Skeletal muscle tissue (tissue), 4 donors: ENCODE results near the gene ABCA6. TPM values are rescaled to one million over a fixed set of nuclear protein-coding genes. Genes with fewer than 3 reads are reported as not detected.

ENCODE experiments used
- H3K27ac ChIP-seq: one replicate; pipeline ENCODE4 v1.7.0; 2013; ENCODE audit warnings: mild to moderate bottlenecking, low read depth, low read length, inconsistent platforms
- H3K27me3 ChIP-seq, 3 donors: one replicate each; pipeline ENCODE4 v1.7.0; 2013; ENCODE audit warnings: low read length in 3 of 3; ENCODE audit not compliant: control insufficient read depth in 3 of 3, insufficient read depth in 3 of 3
- H3K36me3 ChIP-seq, 3 donors: one replicate each; pipeline ENCODE4 v1.7.0; 2013; ENCODE audit warnings: low read length in 3 of 3; ENCODE audit not compliant: control insufficient read depth in 3 of 3, insufficient read depth in 3 of 3
- H3K4me1 ChIP-seq, 3 donors: one replicate each; pipeline ENCODE4 v1.7.0; 2013; ENCODE audit warnings: low read length in 3 of 3, mild to moderate bottlenecking in 3 of 3; ENCODE audit not compliant: control insufficient read depth in 3 of 3, insufficient read depth in 3 of 3
- H3K4me3 ChIP-seq, 3 donors: one replicate each; pipeline ENCODE4 v1.7.0; 2013; ENCODE audit warnings: low read length in 3 of 3
- H3K9ac ChIP-seq, 3 donors: one replicate each; pipeline ENCODE4 v1.7.0; 2013; ENCODE audit warnings: low read length in 3 of 3, mild to moderate bottlenecking in 3 of 3, moderate library complexity in 2 of 3, low read depth in 1 of 3
- H3K9me3 ChIP-seq, 3 donors: one replicate each; pipeline ENCODE4 v1.7.0; 2013; ENCODE audit warnings: low read length in 3 of 3; ENCODE audit not compliant: control insufficient read depth in 3 of 3
- total RNA-seq: library from RNA; depleted of rRNA; stranded (reverse); fragments of >200 nt; gene quantifications from one replicate; pipeline ENCODE4 v1.2.3, GENCODE V29; 2014
- donor health status: Osteomylitis.

Gene ABCA6
- total RNA-seq, 1 donor from 2014 or later = 31.8 TPM

DNA sequence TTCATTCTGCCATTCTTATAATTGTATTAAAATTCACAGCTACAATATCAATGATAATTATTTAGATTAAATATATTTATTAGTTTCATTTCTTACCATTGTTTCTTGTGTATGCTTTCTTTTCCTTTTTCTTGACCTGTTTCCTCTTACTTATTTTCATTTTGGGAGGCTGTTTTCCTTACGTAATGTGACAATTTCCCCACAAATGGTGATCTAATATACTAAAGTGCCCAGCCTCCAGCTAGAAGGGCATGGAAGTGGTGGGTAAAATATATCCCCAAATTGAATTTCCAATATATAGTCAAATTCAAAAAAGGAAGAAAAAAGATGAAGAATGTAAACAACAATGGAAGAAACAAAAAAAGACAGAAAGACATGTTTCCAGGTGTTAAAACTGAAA is 1.5 kb upstream of the ABCA6 start:
- no peaks in the 10 kb centered on the region for H3K27me3 ChIP-seq
- no peaks in the 10 kb centered on the region for H3K4me1 ChIP-seq
- H3K27ac ChIP-seq = no peak overlapping the region
- H3K36me3 ChIP-seq = no peaks in the 10 kb centered on the region
- H3K9ac ChIP-seq = no peak overlapping the region
- no peaks in the 10 kb centered on the region for H3K9me3 ChIP-seq
- no peak overlapping the region for H3K4me3 ChIP-seq

GRCh38 chr17:69142175-69142802 is 594 bp upstream of the ABCA6 start:
- Histone ChIP-seq H3K36me3 (peaks cover 0 to 6% (median 4%) of the 10 kb centered on the region in 3 donors), H3K9me3 (no peaks in the 10 kb centered on the region), H3K9ac (no peak overlapping the region), H3K27ac (no peak overlapping the region), H3K4me1 (no peaks in the 10 kb centered on the region), H3K4me3 (peak overlapping the region in 1 of 3 donors; percentile 65), H3K27me3 (no peaks in the 10 kb centered on the region)

- Histone ChIP-seq H3K27ac (no peak overlapping the region), H3K36me3 (peaks cover 0 to 31% (median 18%) of the 10 kb centered on the region in 3 donors), H3K27me3 (no peaks in the 10 kb centered on the region), H3K4me1 (no peaks in the 10 kb centered on the region), H3K9me3 (no peaks in the 10 kb centered on the region), H3K4me3 (no peak overlapping the region), H3K9ac (no peak overlapping the region)
These were observed 7.6 kb downstream of the ABCA6 start for GRCh38 chr17:69134112-69134511.

GRCh38 chr17:69130627-69131296 is 10.9 kb downstream of the ABCA6 start:
- Histone ChIP-seq H3K27me3 (no peaks in the 10 kb centered on the region), H3K27ac (no peak overlapping the region), H3K9me3 (no peaks in the 10 kb centered on the region), H3K9ac (no peak overlapping the region), H3K36me3 (peaks cover 0 to 21% (median 21%) of the 10 kb centered on the region in 3 donors), H3K4me1 (no peaks in the 10 kb centered on the region), H3K4me3 (no peak overlapping the region)

GRCh38 chr17:69123626-69124025 is 18.1 kb downstream of the ABCA6 start:
- H3K9ac ChIP-seq = no peak overlapping the region
- no peak overlapping the region for H3K27ac ChIP-seq
- H3K4me3 ChIP-seq = no peak overlapping the region
- H3K4me1 ChIP-seq = peaks cover 0 to 3% (median 0%) of the 10 kb centered on the region in 3 donors
- H3K9me3 ChIP-seq = no peaks in the 10 kb centered on the region
- no peaks in the 10 kb centered on the region for H3K27me3 ChIP-seq
- H3K36me3 ChIP-seq = peaks cover 7 to 13% (median 10%) of the 10 kb centered on the region in 3 donors

GRCh38 chr17:69122065-69122464 is 19.6 kb downstream of the ABCA6 start:
- Histone ChIP-seq H3K27me3 (no peaks in the 10 kb centered on the region), H3K4me3 (no peak overlapping the region)

GRCh38 chr17:69117855-69118784 is 23.6 kb downstream of the ABCA6 start:
- Histone ChIP-seq H3K9ac (peak overlapping the region in 1 of 3 donors; percentile 8), H3K36me3 (peaks cover 2 to 7% (median 7%) of the 10 kb centered on the region in 3 donors), H3K4me1 (peaks cover 8 to 15% (median 9%) of the 10 kb centered on the region in 3 donors), H3K4me3 (peak overlapping the region in 1 of 3 donors; percentile 7), H3K27ac (peak overlapping the region; percentile 36), H3K27me3 (no peaks in the 10 kb centered on the region), H3K9me3 (no peaks in the 10 kb centered on the region)

More at GRCh38 chr17:69122065-69122464, 19.6 kb downstream of the ABCA6 start:
- peaks cover 2 to 11% (median 4%) of the 10 kb centered on the region in 3 donors for H3K4me1 ChIP-seq
- no peak overlapping the region for H3K9ac ChIP-seq
- no peak overlapping the region for H3K27ac ChIP-seq
- no peaks in the 10 kb centered on the region for H3K9me3 ChIP-seq
- peaks cover 7 to 13% (median 8%) of the 10 kb centered on the region in 3 donors for H3K36me3 ChIP-seq

DNA sequence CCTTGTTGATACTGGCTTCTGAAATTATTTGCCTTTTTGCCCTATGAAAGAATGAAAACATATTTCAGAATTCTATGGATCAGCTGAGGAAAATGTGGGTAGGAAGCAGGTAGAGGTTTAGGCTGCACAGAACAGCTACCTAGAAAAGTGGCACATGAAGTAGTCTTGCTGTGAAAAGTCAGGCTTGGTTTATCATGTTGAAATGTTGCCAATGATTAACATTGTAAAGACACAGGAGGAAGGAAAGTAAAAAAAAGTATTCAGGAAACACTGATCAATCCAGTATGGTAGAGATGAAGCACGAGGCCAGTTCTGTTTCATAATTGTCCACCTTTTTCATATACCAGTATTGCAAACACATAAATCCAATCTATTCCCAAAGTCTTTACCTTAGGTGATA is 29.9 kb downstream of the ABCA6 start:
- Histone ChIP-seq H3K4me3 (no peak overlapping the region), H3K27me3 (no peaks in the 10 kb centered on the region), H3K4me1 (peaks cover 4 to 6% (median 4%) of the 10 kb centered on the region in 3 donors), H3K9ac (no peak overlapping the region), H3K36me3 (peaks cover 0 to 12% (median 9%) of the 10 kb centered on the region in 3 donors), H3K9me3 (no peaks in the 10 kb centered on the region), H3K27ac (no peak overlapping the region)

- peaks cover 0 to 2% (median 0%) of the 10 kb centered on the region in 3 donors for H3K4me1 ChIP-seq
- H3K27ac ChIP-seq = peak overlapping the region; percentile 55
- no peaks in the 10 kb centered on the region for H3K27me3 ChIP-seq
- no peaks in the 10 kb centered on the region for H3K9me3 ChIP-seq
- no peak overlapping the region for H3K4me3 ChIP-seq
- no peak overlapping the region for H3K9ac ChIP-seq
- H3K36me3 ChIP-seq = peaks cover 2 to 8% (median 6%) of the 10 kb centered on the region in 3 donors
These were observed 35.6 kb downstream of the ABCA6 start for GRCh38 chr17:69105907-69106730.
